Measurements from ENCODE around the gene BICRA. TPM values are rescaled to one million over a fixed set of nuclear protein-coding genes. Genes with fewer than 3 reads are reported as not detected.

Gene BICRA
- polyA plus RNA-seq, 1 donor (not counting 4 experiments of a cell fraction or from before 2014, with no cell fraction given) = 0.42 TPM

- H3K4me3 ChIP-seq (ENCODE audit: control insufficient read depth in 2 of 3, extremely low read depth in 1 of 3, insufficient read depth in 2 of 3, low read depth in 1 of 3, low read length in 3 of 3) = no peak overlapping the region
Observed at GRCh38 chr19:47704656-47705055, 95.7 kb downstream of the BICRA start.

GRCh38 chr19:47707135-47707925 lies 98.4 kb downstream of the BICRA start:
- Histone ChIP-seq H3K79me2 (ENCODE audit: control insufficient read depth, insufficient read depth, low read length) (no peaks in the 10 kb centered on the region), H3K4me3 (ENCODE audit: control insufficient read depth in 2 of 3, extremely low read depth in 1 of 3, insufficient read depth in 2 of 3, low read depth in 1 of 3, low read length in 3 of 3) (no peak overlapping the region), H3K4me1 (ENCODE audit: control insufficient read depth, extremely low read depth, insufficient read depth, low read length) (no peaks in the 10 kb centered on the region), H2AFZ (ENCODE audit: control insufficient read depth, low read length) (no peak overlapping the region), H3K36me3 (ENCODE audit: control insufficient read depth in 2 of 2, extremely low read depth in 1 of 2, insufficient read depth in 2 of 2, low read length in 2 of 2) (peaks cover 0 to 6% of the 10 kb centered on the region in 2 experiments), H3K9me1 (ENCODE audit: control insufficient read depth, extremely low read depth, insufficient read depth, low read length) (no peaks in the 10 kb centered on the region), H3K9ac (ENCODE audit: control insufficient read depth, extremely low read depth, insufficient read depth, low read length) (no peak overlapping the region), H3K9me3 (ENCODE audit: control insufficient read depth, low read depth, low read length) (no peaks in the 10 kb centered on the region), H4K20me1 (ENCODE audit: control insufficient read depth, extremely low read depth, insufficient read depth, low read length) (no peaks in the 10 kb centered on the region), H3K27me3 (ENCODE audit: control insufficient read depth, extremely low read depth, insufficient read depth, low read length) (no peaks in the 10 kb centered on the region), H3K4me2 (ENCODE audit: control insufficient read depth, extremely low read depth, insufficient read depth, low read depth, low read length) (no peak overlapping the region), H3K27ac (ENCODE audit: control insufficient read depth, insufficient read depth, low read length) (no peak overlapping the region)
- TF ChIP-seq CTCF (optimal IDR thresholded peaks at IDR 0.05 in 1 of 3, IDR thresholded peaks at IDR 0.05 in 1 of 3, conservative IDR thresholded peaks at IDR 0.05 in 1 of 3; ENCODE audit: extremely low read depth in 1 of 3, insufficient read depth in 2 of 3, low read length in 3 of 3) (peak; percentile 87 to 95 (median 94)), EZH2 (IDR thresholded peaks at IDR 0.05; ENCODE audit: low read length) (no peak)
- DNase-seq (ENCODE audit: low read depth, low spot score) = no peak
- FAIRE-seq = peak; percentile 75
- dilution Hi-C loops (cut with MboI; ENCODE audit: extremely low pct_ligation_motif_present, low sequenced_read_pairs) = no loop called here

More at GRCh38 chr19:47704656-47705055, 95.7 kb downstream of the BICRA start:
- no peak for DNase-seq (ENCODE audit: low read depth, low spot score)
- H3K27ac ChIP-seq (ENCODE audit: control insufficient read depth, insufficient read depth, low read length) = no peak overlapping the region
- no peak overlapping the region for H3K4me2 ChIP-seq (ENCODE audit: control insufficient read depth, extremely low read depth, insufficient read depth, low read depth, low read length)
- dilution Hi-C loops (cut with MboI; ENCODE audit: extremely low pct_ligation_motif_present, low sequenced_read_pairs) = no loop called here
- H3K4me1 ChIP-seq (ENCODE audit: control insufficient read depth, extremely low read depth, insufficient read depth, low read length) = no peaks in the 10 kb centered on the region
- no peaks in the 10 kb centered on the region for H3K9me1 ChIP-seq (ENCODE audit: control insufficient read depth, extremely low read depth, insufficient read depth, low read length)
- H3K9ac ChIP-seq (ENCODE audit: control insufficient read depth, extremely low read depth, insufficient read depth, low read length) = no peak overlapping the region
- TF ChIP-seq CTCF (optimal IDR thresholded peaks at IDR 0.05 in 1 of 3, IDR thresholded peaks at IDR 0.05 in 1 of 3, conservative IDR thresholded peaks at IDR 0.05 in 1 of 3; ENCODE audit: extremely low read depth in 1 of 3, insufficient read depth in 2 of 3, low read length in 3 of 3) (no peak), EZH2 (IDR thresholded peaks at IDR 0.05; ENCODE audit: low read length) (no peak)
- no peaks in the 10 kb centered on the region for H3K27me3 ChIP-seq (ENCODE audit: control insufficient read depth, extremely low read depth, insufficient read depth, low read length)
- H3K79me2 ChIP-seq (ENCODE audit: control insufficient read depth, insufficient read depth, low read length) = no peaks in the 10 kb centered on the region
- H3K9me3 ChIP-seq (ENCODE audit: control insufficient read depth, low read depth, low read length) = no peaks in the 10 kb centered on the region
- FAIRE-seq = no peak
- H3K36me3 ChIP-seq (ENCODE audit: control insufficient read depth in 2 of 2, extremely low read depth in 1 of 2, insufficient read depth in 2 of 2, low read length in 2 of 2) = peaks cover 5 to 13% of the 10 kb centered on the region in 2 experiments
- H4K20me1 ChIP-seq (ENCODE audit: control insufficient read depth, extremely low read depth, insufficient read depth, low read length) = no peaks in the 10 kb centered on the region
- no peak overlapping the region for H2AFZ ChIP-seq (ENCODE audit: control insufficient read depth, low read length)

Measured in keratinocyte (primary cell).